GM12878 (cell line): ENCODE measurements around the gene OLFML2A. TPM values are rescaled to one million over a fixed set of nuclear protein-coding genes. Genes with fewer than 3 reads are reported as not detected.

Source experiments
- ATAC-seq: fragments of 200-7000 bp; cut with Tn5 transposase; 3 replicates; pipeline ENCODE4 v1.9.1; 2020; ENCODE audit warnings: mild to moderate bottlenecking, moderate library complexity
- BruUV-seq: library from RNA; stranded (reverse); fragments of 400-500 nt; replicated peaks from 2 replicates; lab custom pipeline; 2021; lab: Mats Ljungman, UMichigan
- CTCF ChIA-PET: fragments of 300-600 bp; sonication (Branson Sonifier 250); formaldehyde crosslinking; extraction: SDS; loops from one replicate; lab custom pipeline; 2021; ENCODE audit warnings: inconsistent platforms; lab: Yijun Ruan, JAX
- POLR2A ChIA-PET: fragments of 350-600 bp; formaldehyde crosslinking; extraction: SDS; loops from one replicate; lab custom pipeline; 2021; ENCODE audit warnings: inconsistent platforms; lab: Charles Lee
- RAD21 ChIA-PET: fragments of 300-600 bp; sonication (Branson Sonifier 250); formaldehyde crosslinking; loops from one replicate; lab custom pipeline; 2023; ENCODE audit warnings: antibody characterized with exemption; ENCODE audit not compliant: unreplicated experiment; lab: Charles Lee
- SMC1A ChIA-PET: fragments of 300-600 bp; sonication (Branson Sonifier 250); formaldehyde crosslinking; loops from one replicate; lab custom pipeline; 2023; ENCODE audit not compliant: unreplicated experiment, uncharacterized antibody; lab: Charles Lee
- DNase-seq: peaks from one replicate; pipeline ENCODE4 v3.0.0-alpha.2; 2011; ENCODE audit warnings: low read depth, low spot score
- FAIRE-seq: peaks from 3 replicates; lab custom pipeline; 2011; peaks lifted over from hg19 to GRCh38; lab: Jason Lieb, UNC
- H2AFZ ChIP-seq: 2 replicates; pipeline ENCODE4 v1.6.0; 2011; ENCODE audit warnings: low read depth, low read length, control low read depth; ENCODE audit not compliant: control insufficient read depth
- H3K27ac ChIP-seq: 2 replicates; pipeline ENCODE4 v1.5.1; 2011; ENCODE audit warnings: control low read depth; ENCODE audit not compliant: control insufficient read depth, insufficient read depth
- H3K27me3 ChIP-seq, 2 experiments: replicated peaks in 1 of 2; 2 replicates each; pipeline versions ENCODE4 v1.6.0 to v1.6.1; 2011; ENCODE audit warnings: low read length in 1 of 2; ENCODE audit not compliant: control insufficient read depth in 2 of 2, insufficient read depth in 2 of 2
- H3K36me3 ChIP-seq, 2 experiments: 2 replicates each; pipeline ENCODE4 v1.5.1; 2011; ENCODE audit warnings: low read length in 1 of 2; ENCODE audit not compliant: control insufficient read depth in 2 of 2, insufficient read depth in 2 of 2
- H3K4me1 ChIP-seq: 2 replicates; pipeline ENCODE4 v1.6.1; 2011; ENCODE audit warnings: mild to moderate bottlenecking, low read length, moderate library complexity, mixed read lengths; ENCODE audit not compliant: control insufficient read depth, insufficient read depth
- H3K4me2 ChIP-seq: 2 replicates; pipeline ENCODE4 v1.6.0; 2011; ENCODE audit warnings: control low read depth; ENCODE audit not compliant: control insufficient read depth, insufficient read depth
- H3K4me3 ChIP-seq: fragments of 200-600 bp; sonication (generic); 2 replicates; pipeline ENCODE4 v1.5.1; 2016
- H3K79me2 ChIP-seq: 2 replicates; pipeline ENCODE4 v1.6.0; 2011; ENCODE audit warnings: low read length; ENCODE audit not compliant: control insufficient read depth, insufficient read depth
- H3K9ac ChIP-seq: 2 replicates; pipeline ENCODE4 v1.8.0; 2011; ENCODE audit warnings: low read length, control low read depth, mixed read lengths; ENCODE audit not compliant: control insufficient read depth, insufficient read depth
- H3K9me3 ChIP-seq: replicated peaks from 3 replicates; pipeline ENCODE4 v1.5.1; 2011; ENCODE audit warnings: mild to moderate bottlenecking, low read length; ENCODE audit not compliant: control insufficient read depth, insufficient read depth
- H4K20me1 ChIP-seq: 2 replicates; pipeline ENCODE4 v1.6.0; 2011; ENCODE audit not compliant: control insufficient read depth, insufficient read depth
- EGR1 ChIP-seq, 2 experiments: IDR thresholded peaks; 1 replicate in 1 of 2; 2 replicates in 1 of 2; pipeline ENCODE4 v1.6.1; 2011 to 2012; ENCODE audit warnings: low read depth in 2 of 2, low read length in 2 of 2, borderline replicate concordance in 1 of 2, mild to moderate bottlenecking in 1 of 2, moderate library complexity in 1 of 2
- FOS ChIP-seq: IDR thresholded peaks from 3 replicates; pipeline ENCODE4 v1.6.1; 2011; ENCODE audit warnings: borderline replicate concordance; ENCODE audit not compliant: insufficient read length; ENCODE audit errors: extremely low read depth
- FOXK2 ChIP-seq: fragments of 450-650 bp; IDR thresholded peaks from 2 replicates; pipeline ENCODE4 v1.6.1; 2017; ENCODE audit warnings: mild to moderate bottlenecking, moderate library complexity
- IKZF1 ChIP-seq: fragments of 450-650 bp; conservative IDR thresholded peaks from 2 replicates; pipeline ENCODE4 v1.6.1; 2017; ENCODE audit warnings: antibody characterized with exemption, mild to moderate bottlenecking
- IRF5 ChIP-seq: fragments of 450-650 bp; IDR thresholded peaks from 2 replicates; pipeline ENCODE4 v1.6.1; 2017; ENCODE audit warnings: borderline replicate concordance
- MAX ChIP-seq: IDR thresholded peaks from 2 replicates; pipeline ENCODE4 v1.6.1; 2012; ENCODE audit warnings: low read depth, low read length, improper control_type of control experiment
- MLLT1 ChIP-seq: fragments of 450-650 bp; IDR thresholded peaks from 2 replicates; pipeline ENCODE4 v1.6.1; 2016; ENCODE audit warnings: mild to moderate bottlenecking
- NRF1 ChIP-seq: conservative IDR thresholded peaks from 2 replicates; pipeline ENCODE4 v1.6.1; 2011; ENCODE audit warnings: mild to moderate bottlenecking, low read depth, low read length, improper control_type of control experiment
- POLR2A ChIP-seq: IDR thresholded peaks from 2 replicates; pipeline ENCODE4 v1.6.1; 2011; ENCODE audit warnings: low read depth, mild to moderate bottlenecking, low read length
- RAD51 ChIP-seq: fragments of 450-650 bp; IDR thresholded peaks from 2 replicates; pipeline ENCODE4 v1.6.1; 2016; ENCODE audit warnings: moderate library complexity, mild to moderate bottlenecking, inconsistent platforms
- RUNX3 ChIP-seq: IDR thresholded peaks from 2 replicates; pipeline ENCODE4 v1.6.1; 2012; ENCODE audit warnings: low read length, inconsistent platforms
- SMAD5 ChIP-seq: IDR thresholded peaks from 2 replicates; pipeline ENCODE4 v1.6.1; 2016; ENCODE audit warnings: antibody characterized with exemption, low read depth
- TCF12 ChIP-seq: IDR thresholded peaks from 2 replicates; pipeline ENCODE4 v1.6.1; 2011; ENCODE audit warnings: low read depth, mild to moderate bottlenecking, low read length
- WRNIP1 ChIP-seq: IDR thresholded peaks from 2 replicates; pipeline ENCODE4 v1.6.1; 2011; ENCODE audit warnings: low read depth, low read length, improper control_type of control experiment, borderline replicate concordance
- ZBED1 ChIP-seq: IDR thresholded peaks from 2 replicates; pipeline ENCODE4 v1.6.1; 2016; ENCODE audit warnings: borderline replicate concordance
- ZNF687 ChIP-seq: fragments of 450-650 bp; IDR thresholded peaks from 2 replicates; pipeline ENCODE4 v1.6.1; 2017; ENCODE audit warnings: mild to moderate bottlenecking, moderate library complexity
- WGBS: methylation state at CpG from one replicate; pipeline ENCODE4 v1.1.6; 2016; ENCODE audit warnings: low lambda C conversion rate; ENCODE audit not compliant: insufficient replicate concordance, insufficient coverage; ENCODE audit errors: missing lambda C conversion rate; 5-methylcytosine and 5-hydroxymethylcytosine counted together
- in situ Hi-C: fragments of 300-500 bp; cut with MboI; formaldehyde crosslinking; loops from 9 replicates; pipeline ENCODE4 v1.14.3; 2018; ENCODE audit warnings: mixed read lengths
- intact Hi-C: fragments of 100-400 bp; cut with micrococcal nuclease; formaldehyde crosslinking; loops from one replicate; pipeline ENCODE4 v1.14.2; 2022; ENCODE audit not compliant: unreplicated experiment
- polyA plus RNA-seq, 11 experiments: library from polyadenylated mRNA; depleted of rRNA in 4 of 11; unstranded in 6 of 11; stranded (reverse) in 5 of 11; fragments of >200 nt; fragmentation: Nextera tagmentation in 4 of 11; fragmentation: Illumina TruSeq in 1 of 11; extraction: Ambion mirVana in 4 of 11; extraction: Trizol in 1 of 11; gene quantifications; 1 replicate in 1 of 11; 2 replicates in 10 of 11; pipeline versions ENCODE4 v1.2.1 to v1.2.3, GENCODE V29; 2011 to 2016; ENCODE audit warnings: inconsistent platforms in 2 of 11, missing spikeins in 2 of 11, low read depth in 1 of 11
- total RNA-seq, 4 experiments: library from RNA; depleted of rRNA in 3 of 4; stranded (reverse); fragments of >200 nt in 3 of 4; fragmentation: Illumina TruSeq in 1 of 4; extraction: Trizol in 1 of 4; gene quantifications; 2 replicates each; pipeline versions ENCODE4 v1.2.1 to v1.2.3, GENCODE V29; 2013 to 2021

OLFML2A gene
- total and polyA plus RNA-seq, 10 of the 15 experiments (the other 5 are each of a cell fraction or from before 2014, with no cell fraction given) = 0.02 to 0.13 (median 0.10) TPM; not detected in 4

- Histone ChIP-seq H3K4me2 (peak overlapping the region; percentile 22), H3K36me3 (no peaks in the 10 kb centered on the region), H3K4me3 (no peak overlapping the region), H2AFZ (peak overlapping the region; percentile 45), H3K27me3 (no peaks in the 10 kb centered on the region), H3K4me1 (peaks cover 11% of the 10 kb centered on the region), H3K27ac (0 out of 2 replicates have a peak overlapping the region, but pooled peaks have one; percentile 28), H3K9ac (no peak overlapping the region; the same call in 1 of the 2 replicates), H3K9me3 (no peaks in the 10 kb centered on the region), H4K20me1 (no peaks in the 10 kb centered on the region), H3K79me2 (no peaks in the 10 kb centered on the region)
- ChIA-PET RAD21 (interaction anchor here (1.1 to 1.3 kb wide), 2 partner anchors 12 to 41 kb away, joined by 3 to 4 read pairs; partner anchors contain the start of gene OLFML2A), POLR2A (interaction anchor here (0.6 to 1.6 kb wide), 3 partner anchors 10 to 158 kb away, joined by 3 to 4 read pairs (median 4); no protein-coding TSS in a partner anchor), CTCF (interaction anchor here (1.0 to 3.0 kb wide), 7 partner anchors 9 to 201 kb away, joined by 3 to 18 read pairs (median 3); partner anchors contain the start of genes NR6A1 and WDR38), SMC1A (interaction anchor here (0.8 to 1.7 kb wide), 5 partner anchors 15 to 43 kb away, joined by 3 to 7 read pairs (median 4); no protein-coding TSS in a partner anchor)
- in situ Hi-C loops (no loop called here), intact Hi-C loops (no loop called here)
- ATAC-seq (peak; percentile 75), DNase-seq (no peak), FAIRE-seq (no peak)
- BruUV-seq = no TSS peak
- 40% methylated on average over 18 of the region's 18 CpGs for whole genome bisulfite sequencing
- TF ChIP-seq NRF1 (no peak), IRF5 (no peak), FOS (no peak), WRNIP1 (no peak), SMAD5 (no peak), ZNF687 (no peak), EGR1 (IDR thresholded peaks at IDR 0.05; ENCODE audit: borderline replicate concordance in 1 of 2, low read depth in 2 of 2, low read length in 2 of 2) (no peak), POLR2A (peak; percentile 52; the same call in 1 of the 2 replicates), IKZF1 (0 out of 2 replicates have a peak, but pooled peaks have one; percentile 28), RAD51 (no peak), MAX (0 out of 2 replicates have a peak, but pooled peaks have one; percentile 36), FOXK2 (no peak), MLLT1 (peak; percentile 74; the same call in 1 of the 2 replicates), TCF12 (peak; percentile 63), RUNX3 (peak; percentile 24; the same call in 1 of the 2 replicates), ZBED1 (no peak)
These were observed 41.7 kb downstream of the OLFML2A start for GRCh38 chr9:124818431-124819281.
